ENCODE results near the gene TRPV4.

The TRPV4 gene

GRCh38 chr12:109738878-109739665 is 94.1 kb downstream of the TRPV4 start:
- DNase-seq, result no peak

- no peak for DNase-seq
These were observed 95.0 kb downstream of the TRPV4 start for GRCh38 chr12:109738209-109738608.

GRCh38 chr12:109737631-109738030 is 95.6 kb downstream of the TRPV4 start:
- DNase-seq, result no peak

- no peak for DNase-seq
These were observed 96.1 kb downstream of the TRPV4 start for GRCh38 chr12:109737126-109737525.

- DNase-seq, result no peak
These were observed 96.6 kb downstream of the TRPV4 start for GRCh38 chr12:109736552-109737108.

GRCh38 chr12:109735825-109736551 is 97.2 kb downstream of the TRPV4 start:
- DNase-seq, result no peak

- DNase-seq, result no peak
These were observed 98.1 kb downstream of the TRPV4 start for GRCh38 chr12:109735051-109735521.

- no peak for DNase-seq
These were observed 98.8 kb downstream of the TRPV4 start for GRCh38 chr12:109734219-109735000.
